Spleen (tissue), 11 donors: Measurements from ENCODE around the gene AADAC. TPM values are rescaled to one million over a fixed set of nuclear protein-coding genes. Genes with fewer than 3 reads are reported as not detected.
A peak's percentile ranks its signal among the peaks of the same experiment; 100 is the strongest.

ENCODE experiments used
- DNase-seq: peaks from one replicate; pipeline ENCODE4 v3.0.0-alpha.2; 2020
- H3K27ac ChIP-seq, 8 donors: fragments of 200-600 bp; sonication (generic) in 7 of 8; 1 replicate in 4 of 8; 2 replicates in 4 of 8; pipeline versions ENCODE4 v1.5.0 to v1.8.0; 2016 to 2021; ENCODE audit warnings: inconsistent platforms in 4 of 8, mild to moderate bottlenecking in 4 of 8, moderate library complexity in 1 of 8
- H3K27me3 ChIP-seq, 7 donors: fragments of 200-600 bp; sonication (generic) in 6 of 7; replicated peaks in 1 of 7; 1 replicate in 4 of 7; 2 replicates in 3 of 7; pipeline versions ENCODE4 v1.5.0 to v1.8.0; 2016 to 2021; ENCODE audit warnings: inconsistent platforms in 3 of 7, mild to moderate bottlenecking in 1 of 7
- H3K36me3 ChIP-seq, 6 donors: fragments of 200-600 bp; sonication (generic) in 5 of 6; 1 replicate in 4 of 6; 2 replicates in 2 of 6; pipeline versions ENCODE4 v1.5.0 to v1.8.0; 2016 to 2021; ENCODE audit warnings: inconsistent platforms in 2 of 6
- H3K4me1 ChIP-seq, 6 donors: fragments of 200-600 bp; sonication (generic) in 5 of 6; 1 replicate in 3 of 6; 2 replicates in 3 of 6; pipeline versions ENCODE4 v1.5.0 to v1.8.0; 2016 to 2021; ENCODE audit warnings: inconsistent platforms in 3 of 6
- H3K4me3 ChIP-seq, 8 donors: fragments of 200-600 bp; sonication (generic) in 7 of 8; 1 replicate in 4 of 8; 2 replicates in 4 of 8; pipeline versions ENCODE4 v1.5.0 to v1.8.0; 2016 to 2021; ENCODE audit warnings: inconsistent platforms in 4 of 8, mild to moderate bottlenecking in 4 of 8, moderate library complexity in 2 of 8
- H3K9me3 ChIP-seq, 8 donors: fragments of 200-600 bp; sonication (generic) in 7 of 8; 1 replicate in 4 of 8; 2 replicates in 4 of 8; pipeline versions ENCODE4 v1.5.0 to v1.8.0; 2016 to 2021; ENCODE audit warnings: inconsistent platforms in 4 of 8
- CTCF ChIP-seq, 11 experiments: fragments of 200-600 bp in 7 of 11; fragments of 450-650 bp in 4 of 11; sonication (generic) in 4 of 11; IDR thresholded peaks in 8 of 11; conservative IDR thresholded peaks in 3 of 11; 1 replicate in 7 of 11; 2 replicates in 4 of 11; pipeline versions ENCODE4 v1.4.0 to v1.8.0; 2016 to 2021; ENCODE audit warnings: antibody characterized with exemption in 11 of 11, inconsistent platforms in 4 of 11, mild to moderate bottlenecking in 1 of 11
- POLR2A ChIP-seq, 3 donors: fragments of 450-650 bp; IDR thresholded peaks; one replicate each; pipeline ENCODE4 v1.5.1; 2017; ENCODE audit warnings: antibody characterized with exemption in 3 of 3, mild to moderate bottlenecking in 1 of 3
- POLR2AphosphoS5 ChIP-seq, 3 donors: sonication (generic); formaldehyde crosslinking; IDR thresholded peaks; one replicate each; pipeline ENCODE4 v1.5.1; 2017; ENCODE audit warnings: antibody characterized with exemption in 3 of 3
- WGBS, 5 donors: extraction: QIAGEN DNeasy Blood & Tissue Kit in 3 of 5; methylation state at CpG; one replicate each; pipeline versions ENCODE4 v1.1.5 to v1.1.7; 2013 to 2018; 5-methylcytosine and 5-hydroxymethylcytosine counted together
- intact Hi-C: fragments of 100-400 bp; cut with DNase I; formaldehyde crosslinking; loops from one replicate; pipeline ENCODE4 v1.15.0; 2023; ENCODE audit warnings: low total_unique reads
- polyA plus RNA-seq, 3 donors: library from polyadenylated mRNA; stranded (reverse); fragments of 200-250 nt; gene quantifications; one replicate each; pipeline ENCODE4 v1.2.1, GENCODE V29; 2013
- total RNA-seq, 7 donors: library from RNA; depleted of rRNA in 3 of 7; stranded (reverse); fragments of >200 nt in 3 of 7; fragmentation: NEBNext Ultra II Directional in 4 of 7; extraction: Animal tissue kit (Norgen Biotek cat#: 25700) in 4 of 7; gene quantifications; one replicate each; pipeline versions ENCODE4 v1.1.0 to v1.2.1, GENCODE V29; 2016 to 2021
- donor health status: healthy with polysubstance abuse.
- donor health status: DM: no; HTN: no; CAD: no; lungs with moderate emphysema.
- donor health status: DM: no; HTN: no; CAD: no.
- donor health status: Bipolar disorder and iron deficiency.
- donor health status: healthy.
- donor health status: DM: no; HTN: no; CAD: no.
- donor health status: DM: yes; HTN: yes; CAD: no.

The AADAC gene
- total and polyA plus RNA-seq, 10 donors, result 0.22 TPM; not detected in 9

- DNase-seq, result no peak
- Histone ChIP-seq H3K36me3 (no peaks in the 10 kb centered on the region), H3K27me3 (no peaks in the 10 kb centered on the region), H3K9me3 (no peaks in the 10 kb centered on the region), H3K4me3 (no peak overlapping the region), H3K4me1 (peaks cover 0 to 8% (median 0%) of the 10 kb centered on the region in 6 donors), H3K27ac (no peak overlapping the region)
- TF ChIP-seq POLR2A (IDR thresholded peaks at IDR 0.05) (no peak), POLR2AphosphoS5 (IDR thresholded peaks at IDR 0.05) (no peak), CTCF (IDR thresholded peaks at IDR 0.05 in 8 of 11, conservative IDR thresholded peaks at IDR 0.05 in 3 of 11) (no peak)
- intact Hi-C loops, result no loop called here
These were observed 46.0 kb downstream of the AADAC start for GRCh38 chr3:151859905-151860304.

GRCh38 chr3:151863611-151864010 lies 49.7 kb downstream of the AADAC start:
- intact Hi-C loops, result no loop called here
- no peak for TF ChIP-seq POLR2A (IDR thresholded peaks at IDR 0.05)
- no peak for TF ChIP-seq POLR2AphosphoS5 (IDR thresholded peaks at IDR 0.05)
- no peak for TF ChIP-seq CTCF (IDR thresholded peaks at IDR 0.05 in 8 of 11, conservative IDR thresholded peaks at IDR 0.05 in 3 of 11)
- Histone ChIP-seq H3K27me3 (no peaks in the 10 kb centered on the region), H3K4me3 (no peak overlapping the region), H3K4me1 (peaks cover 0 to 10% (median 0%) of the 10 kb centered on the region in 6 donors), H3K36me3 (no peaks in the 10 kb centered on the region), H3K27ac (peak overlapping the region in 2 of 8 donors; percentile 12 to 14), H3K9me3 (no peaks in the 10 kb centered on the region)
- no peak for DNase-seq
- WGBS, 5 donors, result 76 to 92% (median 83%) methylated on average over 2 of the region's 2 CpGs

- peaks cover 0 to 19% (median 0%) of the 10 kb centered on the region in 6 donors for H3K4me1 ChIP-seq
- TF ChIP-seq POLR2AphosphoS5 (IDR thresholded peaks at IDR 0.05) (no peak), CTCF (IDR thresholded peaks at IDR 0.05 in 8 of 11, conservative IDR thresholded peaks at IDR 0.05 in 3 of 11) (no peak), POLR2A (IDR thresholded peaks at IDR 0.05) (no peak)
- H3K27ac ChIP-seq, result peak overlapping the region in 2 of 8 donors; percentile 12 to 14
- intact Hi-C loops, result no loop called here
- H3K36me3 ChIP-seq, result no peaks in the 10 kb centered on the region
- no peak overlapping the region for H3K4me3 ChIP-seq
- H3K9me3 ChIP-seq, result no peaks in the 10 kb centered on the region
- H3K27me3 ChIP-seq, result no peaks in the 10 kb centered on the region
- DNase-seq, result no peak
- WGBS, 5 donors, result 49 to 72% (median 60%) methylated on average over 4 of the region's 4 CpGs
These were observed 50.6 kb downstream of the AADAC start for GRCh38 chr3:151864423-151865101.

- Histone ChIP-seq H3K9me3 (no peaks in the 10 kb centered on the region), H3K27me3 (no peaks in the 10 kb centered on the region), H3K4me3 (no peak overlapping the region), H3K4me1 (peaks cover 0 to 33% (median 7%) of the 10 kb centered on the region in 6 donors), H3K36me3 (no peaks in the 10 kb centered on the region), H3K27ac (no peak overlapping the region)
- no peak for DNase-seq
- TF ChIP-seq POLR2AphosphoS5 (IDR thresholded peaks at IDR 0.05) (no peak), CTCF (IDR thresholded peaks at IDR 0.05 in 8 of 11, conservative IDR thresholded peaks at IDR 0.05 in 3 of 11) (no peak), POLR2A (IDR thresholded peaks at IDR 0.05) (no peak)
- WGBS, 5 donors, result 70 to 83% (median 77%) methylated on average over 4 of the region's 4 CpGs
- intact Hi-C loops, result no loop called here
These were observed 52.9 kb downstream of the AADAC start for GRCh38 chr3:151866711-151867410.
